Measurements from ENCODE around the gene TMEM200B.
"Not testable (repeated sequence)": the region's sequence is repeated elsewhere in the genome, so short reads cannot be mapped to it uniquely, and the experiment has no call there.

TMEM200B gene

GRCh38 chr1:29123887-29124365 lies at the start of gene TMEM200B:
Gene TMEM200B, minus strand, starts transcription at chr1:29123903. Its CDS starts 2,075 bp downstream, at chr1:29121828.
- DNase-seq (ENCODE audit: low read depth), result no peak

GRCh38 chr1:29172415-29172939 lies 48.8 kb upstream of the TMEM200B start:
- DNase-seq (ENCODE audit: low read depth), result no peak

- no peak for DNase-seq (ENCODE audit: low read depth)
Measured at GRCh38 chr1:29171521-29171920, 47.8 kb upstream of the TMEM200B start.

DNA sequence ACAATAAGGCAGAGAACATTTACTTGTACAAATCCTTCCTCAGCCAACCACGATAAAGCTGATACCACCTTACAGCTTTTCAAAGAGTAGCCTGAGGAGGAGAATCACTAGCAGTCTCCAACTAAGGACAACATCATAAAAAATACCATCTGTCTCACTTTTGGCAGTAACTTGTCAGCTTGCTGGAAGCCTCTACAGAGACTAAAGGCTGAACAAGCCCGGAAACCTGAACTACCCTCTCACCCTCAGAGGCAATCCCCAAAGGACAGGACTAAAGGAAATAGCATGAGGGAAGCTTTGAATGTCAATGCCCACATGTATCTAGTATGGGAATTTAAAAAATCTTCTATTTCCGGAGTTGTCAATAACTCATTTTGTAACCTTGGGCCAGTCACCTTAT lies 47.4 kb upstream of the TMEM200B start:
- DNase-seq (ENCODE audit: low read depth), result no peak

DNA sequence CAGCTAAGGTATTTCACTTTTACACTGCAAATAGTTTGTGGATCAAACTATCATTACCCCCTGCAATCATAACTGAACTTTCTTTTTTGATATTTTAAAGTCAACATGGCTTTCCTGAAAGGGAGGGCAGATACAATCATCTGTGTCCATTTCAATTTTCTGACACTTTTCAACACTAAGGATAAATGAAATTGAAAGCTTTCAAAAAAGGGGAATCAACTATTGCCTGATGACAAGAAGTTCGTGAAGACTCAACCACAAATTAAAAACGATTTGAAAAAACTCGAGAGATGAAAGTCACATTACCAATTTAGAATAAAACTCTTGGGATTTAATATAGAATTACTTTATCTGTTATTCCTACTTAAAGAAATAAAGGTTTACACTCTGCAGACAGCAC lies 46.3 kb upstream of the TMEM200B start:
- no peak for DNase-seq (ENCODE audit: low read depth)

- no peak for DNase-seq (ENCODE audit: low read depth)
Measured at GRCh38 chr1:29167904-29168303, 44.2 kb upstream of the TMEM200B start.

DNA sequence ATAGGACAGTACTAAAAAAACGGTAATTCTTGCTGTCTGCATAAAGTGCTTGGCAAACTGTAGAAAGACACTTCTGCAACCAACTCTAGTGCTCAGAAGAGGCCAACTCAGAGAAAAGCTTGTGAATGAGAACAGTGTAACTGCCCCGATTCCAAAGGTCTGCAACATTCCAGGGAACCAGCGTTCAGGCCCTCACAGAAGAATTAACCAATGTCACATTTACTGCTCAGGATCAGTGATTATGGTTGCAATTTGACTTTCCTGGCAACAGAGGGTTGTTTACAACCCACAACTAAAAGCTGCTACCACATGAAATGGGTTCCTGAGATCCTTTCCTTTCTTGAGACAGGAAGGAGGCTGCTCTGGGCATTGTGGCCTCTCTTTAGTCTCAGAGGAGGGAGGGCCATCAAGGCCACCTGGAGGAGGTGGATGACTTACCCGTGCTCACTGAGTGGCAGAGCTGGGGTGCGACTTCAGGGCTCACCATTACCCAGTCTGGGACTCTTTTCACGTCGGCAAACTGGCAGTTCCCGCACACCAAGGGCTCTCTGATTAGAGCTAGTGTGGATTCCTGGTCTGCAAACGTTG lies 42.7 kb upstream of the TMEM200B start:
- DNase-seq (ENCODE audit: low read depth), result no peak

- DNase-seq (ENCODE audit: low read depth), result no peak
Measured at GRCh38 chr1:29164588-29164987, 40.9 kb upstream of the TMEM200B start.

DNA sequence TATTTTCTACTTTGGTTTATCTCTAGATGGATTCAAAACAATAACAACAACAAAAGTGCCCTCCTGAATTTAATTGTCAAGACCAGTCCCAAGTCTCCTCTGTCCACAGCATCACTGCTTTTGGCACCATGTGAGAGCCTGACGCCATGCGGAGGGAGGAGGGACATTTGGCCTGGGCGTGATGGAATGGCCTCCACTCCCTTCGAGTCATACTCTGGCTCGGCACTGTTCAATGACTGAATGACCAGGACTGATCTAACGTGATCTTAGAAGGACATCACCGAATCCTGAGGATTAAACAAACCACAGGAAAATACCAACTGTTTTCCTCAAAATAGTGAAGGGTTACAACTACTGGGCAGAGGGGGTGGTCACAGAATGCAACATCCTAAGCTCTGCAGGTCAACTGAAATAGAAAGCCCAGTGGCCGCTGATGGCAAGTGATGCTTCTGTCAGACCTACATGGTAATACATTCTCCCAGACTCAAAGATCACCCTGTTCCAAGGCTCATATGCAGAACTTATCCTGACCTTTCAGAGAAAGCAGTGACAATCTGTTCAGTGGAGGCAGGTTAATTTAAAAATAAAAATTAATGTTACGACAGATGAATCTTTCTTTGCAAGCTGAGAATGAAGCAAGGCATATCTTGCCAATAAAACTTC lies 38.9 kb upstream of the TMEM200B start:
- no peak for DNase-seq (ENCODE audit: low read depth)

- no peak for DNase-seq (ENCODE audit: low read depth)
Measured at GRCh38 chr1:29162025-29162424, 38.3 kb upstream of the TMEM200B start.

DNA sequence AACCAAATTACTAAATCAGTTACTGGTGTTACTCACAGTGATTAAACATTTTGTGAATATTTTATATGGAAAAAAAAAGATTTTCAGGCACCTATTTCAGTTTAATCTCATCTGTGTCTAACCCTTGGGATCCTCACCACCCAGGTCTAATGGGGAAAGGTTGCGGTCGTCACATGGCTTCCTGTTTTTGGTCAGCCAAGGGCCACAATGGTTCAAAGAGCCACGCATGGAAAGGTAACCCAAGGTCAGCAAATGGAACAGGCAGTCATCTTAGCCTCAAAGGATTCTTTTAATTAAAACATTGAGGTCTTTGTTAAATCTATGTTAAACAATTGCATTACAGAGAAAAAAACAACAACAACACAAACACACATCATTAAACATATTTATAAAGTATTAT lies 36.1 kb upstream of the TMEM200B start:
- DNase-seq (ENCODE audit: low read depth), result no peak

DNA sequence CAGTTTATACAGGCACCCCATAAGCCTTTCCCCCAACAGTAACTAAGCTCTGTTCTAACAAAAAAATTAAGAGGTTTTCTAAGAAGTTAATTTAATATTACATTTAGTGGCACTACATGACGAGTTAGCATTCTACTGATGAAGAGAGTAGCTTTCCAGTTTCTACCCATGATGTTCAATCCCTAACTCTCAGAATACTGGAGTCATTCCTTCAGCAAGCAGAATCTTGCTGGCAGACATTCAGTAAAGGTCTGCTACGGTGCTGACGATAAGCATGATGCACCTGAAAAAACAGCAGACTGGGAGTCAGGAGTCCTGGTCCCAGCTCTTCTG lies 33.5 kb upstream of the TMEM200B start:
- no peak for DNase-seq (ENCODE audit: low read depth)

- DNase-seq (ENCODE audit: low read depth), result no peak
Measured at GRCh38 chr1:29156543-29157268, 33.0 kb upstream of the TMEM200B start.

GRCh38 chr1:29152046-29152805 lies 28.5 kb upstream of the TMEM200B start:
- no peak for DNase-seq (ENCODE audit: low read depth)

- not testable (repeated sequence) for DNase-seq (ENCODE audit: low read depth)
Measured at GRCh38 chr1:29150346-29150745, 26.6 kb upstream of the TMEM200B start.

DNA sequence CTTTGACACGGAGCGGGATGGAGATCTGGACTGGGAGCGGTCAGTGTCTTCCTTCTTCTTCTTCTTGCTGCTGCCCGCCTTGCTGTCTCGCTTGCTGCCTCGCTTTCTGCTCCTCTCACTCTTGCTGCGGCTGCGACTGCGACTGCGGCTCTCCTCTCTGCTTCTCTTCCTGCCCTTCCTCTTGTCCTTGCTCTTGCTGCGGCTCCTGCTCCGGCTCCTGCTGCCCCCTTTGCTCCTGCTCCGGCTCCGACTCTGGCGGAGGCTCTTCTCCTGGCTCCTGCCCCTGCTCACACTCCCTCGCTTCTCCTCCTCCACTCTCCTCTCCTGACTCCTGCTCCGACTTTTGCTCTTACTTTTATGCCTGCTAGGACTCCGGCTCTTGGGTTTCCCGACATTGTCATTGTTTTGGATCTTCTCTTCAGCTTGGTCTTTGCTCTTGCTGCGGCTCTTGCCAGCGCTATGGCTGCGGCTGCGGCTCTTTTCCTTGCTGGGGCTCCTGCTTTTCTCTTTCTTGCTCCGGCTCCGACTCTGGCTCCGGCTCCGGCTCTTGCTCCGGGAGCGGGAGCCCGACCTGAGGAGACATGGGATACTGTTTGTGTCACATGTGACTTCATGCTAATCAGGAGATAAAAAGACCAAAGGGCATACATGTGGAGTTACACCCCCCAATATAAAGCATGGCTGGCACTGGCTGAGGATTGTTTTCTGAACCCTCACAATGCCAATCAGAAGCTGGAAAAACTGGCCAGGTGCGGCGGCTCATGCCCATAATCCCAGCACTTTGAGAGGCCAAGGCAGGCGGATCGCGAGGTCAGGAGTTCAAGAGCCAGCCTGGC lies 25.2 kb upstream of the TMEM200B start:
- no peak for DNase-seq (ENCODE audit: low read depth)

GRCh38 chr1:29145739-29146437 lies 22.2 kb upstream of the TMEM200B start:
- peak; percentile 90 for DNase-seq (ENCODE audit: low read depth)

GRCh38 chr1:29144178-29144577 lies 20.5 kb upstream of the TMEM200B start:
- DNase-seq (ENCODE audit: low read depth), result no peak

DNA sequence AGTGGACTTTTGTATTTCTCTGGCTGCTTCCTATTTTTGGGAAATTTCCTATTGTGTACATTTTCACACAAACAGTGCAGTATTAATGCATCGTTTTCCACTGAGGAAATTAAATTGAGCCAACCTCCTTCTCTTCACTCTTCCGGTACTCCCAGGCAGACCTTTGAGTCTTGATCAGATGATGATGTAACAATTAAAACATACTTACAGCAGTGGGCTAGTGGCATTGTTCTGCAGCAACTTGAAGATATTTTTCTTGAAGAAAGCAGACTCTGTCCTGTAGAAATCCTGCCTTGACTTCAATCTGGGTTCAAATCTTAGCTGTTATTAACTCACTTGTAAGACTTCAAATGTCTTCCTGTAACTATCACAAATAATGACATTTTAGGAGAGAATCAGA lies 19.0 kb upstream of the TMEM200B start:
- DNase-seq (ENCODE audit: low read depth), result no peak

- no peak for DNase-seq (ENCODE audit: low read depth)
Measured at GRCh38 chr1:29136391-29136915, 12.8 kb upstream of the TMEM200B start.

DNA sequence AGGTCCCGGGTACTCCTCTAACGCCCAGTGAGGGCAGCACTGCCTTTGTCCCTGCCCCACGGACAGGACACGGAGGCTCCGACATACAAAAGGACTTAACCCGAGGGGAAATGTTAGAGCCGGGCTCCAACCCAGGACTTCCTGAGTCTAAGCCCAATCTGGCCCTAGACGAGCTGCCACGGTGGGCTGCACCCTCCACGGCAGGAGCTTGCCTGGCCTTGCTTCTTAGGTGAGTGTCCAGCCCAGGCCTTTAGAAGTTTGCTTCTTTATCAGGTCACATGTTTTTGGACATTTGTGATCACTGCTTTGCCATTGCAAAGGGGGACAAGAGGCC lies 11.0 kb upstream of the TMEM200B start:
- DNase-seq (ENCODE audit: low read depth), result no peak
